GM19025 (cell line): ENCODE results near the gene PER2.
"Not testable (repeated sequence)": the region's sequence is repeated elsewhere in the genome, so short reads cannot be mapped to it uniquely, and the experiment has no call there.

Source experiments
- ATAC-seq: cut with Tn5 transposase; IDR thresholded peaks from one replicate; pipeline ENCODE4 v1.9.1; 2021; ENCODE audit warnings: mild to moderate bottlenecking, low read depth, moderate library complexity; ENCODE audit not compliant: unreplicated experiment

The PER2 gene, protein sequence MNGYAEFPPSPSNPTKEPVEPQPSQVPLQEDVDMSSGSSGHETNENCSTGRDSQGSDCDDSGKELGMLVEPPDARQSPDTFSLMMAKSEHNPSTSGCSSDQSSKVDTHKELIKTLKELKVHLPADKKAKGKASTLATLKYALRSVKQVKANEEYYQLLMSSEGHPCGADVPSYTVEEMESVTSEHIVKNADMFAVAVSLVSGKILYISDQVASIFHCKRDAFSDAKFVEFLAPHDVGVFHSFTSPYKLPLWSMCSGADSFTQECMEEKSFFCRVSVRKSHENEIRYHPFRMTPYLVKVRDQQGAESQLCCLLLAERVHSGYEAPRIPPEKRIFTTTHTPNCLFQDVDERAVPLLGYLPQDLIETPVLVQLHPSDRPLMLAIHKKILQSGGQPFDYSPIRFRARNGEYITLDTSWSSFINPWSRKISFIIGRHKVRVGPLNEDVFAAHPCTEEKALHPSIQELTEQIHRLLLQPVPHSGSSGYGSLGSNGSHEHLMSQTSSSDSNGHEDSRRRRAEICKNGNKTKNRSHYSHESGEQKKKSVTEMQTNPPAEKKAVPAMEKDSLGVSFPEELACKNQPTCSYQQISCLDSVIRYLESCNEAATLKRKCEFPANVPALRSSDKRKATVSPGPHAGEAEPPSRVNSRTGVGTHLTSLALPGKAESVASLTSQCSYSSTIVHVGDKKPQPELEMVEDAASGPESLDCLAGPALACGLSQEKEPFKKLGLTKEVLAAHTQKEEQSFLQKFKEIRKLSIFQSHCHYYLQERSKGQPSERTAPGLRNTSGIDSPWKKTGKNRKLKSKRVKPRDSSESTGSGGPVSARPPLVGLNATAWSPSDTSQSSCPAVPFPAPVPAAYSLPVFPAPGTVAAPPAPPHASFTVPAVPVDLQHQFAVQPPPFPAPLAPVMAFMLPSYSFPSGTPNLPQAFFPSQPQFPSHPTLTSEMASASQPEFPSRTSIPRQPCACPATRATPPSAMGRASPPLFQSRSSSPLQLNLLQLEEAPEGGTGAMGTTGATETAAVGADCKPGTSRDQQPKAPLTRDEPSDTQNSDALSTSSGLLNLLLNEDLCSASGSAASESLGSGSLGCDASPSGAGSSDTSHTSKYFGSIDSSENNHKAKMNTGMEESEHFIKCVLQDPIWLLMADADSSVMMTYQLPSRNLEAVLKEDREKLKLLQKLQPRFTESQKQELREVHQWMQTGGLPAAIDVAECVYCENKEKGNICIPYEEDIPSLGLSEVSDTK (N-terminal part only)

DNA sequence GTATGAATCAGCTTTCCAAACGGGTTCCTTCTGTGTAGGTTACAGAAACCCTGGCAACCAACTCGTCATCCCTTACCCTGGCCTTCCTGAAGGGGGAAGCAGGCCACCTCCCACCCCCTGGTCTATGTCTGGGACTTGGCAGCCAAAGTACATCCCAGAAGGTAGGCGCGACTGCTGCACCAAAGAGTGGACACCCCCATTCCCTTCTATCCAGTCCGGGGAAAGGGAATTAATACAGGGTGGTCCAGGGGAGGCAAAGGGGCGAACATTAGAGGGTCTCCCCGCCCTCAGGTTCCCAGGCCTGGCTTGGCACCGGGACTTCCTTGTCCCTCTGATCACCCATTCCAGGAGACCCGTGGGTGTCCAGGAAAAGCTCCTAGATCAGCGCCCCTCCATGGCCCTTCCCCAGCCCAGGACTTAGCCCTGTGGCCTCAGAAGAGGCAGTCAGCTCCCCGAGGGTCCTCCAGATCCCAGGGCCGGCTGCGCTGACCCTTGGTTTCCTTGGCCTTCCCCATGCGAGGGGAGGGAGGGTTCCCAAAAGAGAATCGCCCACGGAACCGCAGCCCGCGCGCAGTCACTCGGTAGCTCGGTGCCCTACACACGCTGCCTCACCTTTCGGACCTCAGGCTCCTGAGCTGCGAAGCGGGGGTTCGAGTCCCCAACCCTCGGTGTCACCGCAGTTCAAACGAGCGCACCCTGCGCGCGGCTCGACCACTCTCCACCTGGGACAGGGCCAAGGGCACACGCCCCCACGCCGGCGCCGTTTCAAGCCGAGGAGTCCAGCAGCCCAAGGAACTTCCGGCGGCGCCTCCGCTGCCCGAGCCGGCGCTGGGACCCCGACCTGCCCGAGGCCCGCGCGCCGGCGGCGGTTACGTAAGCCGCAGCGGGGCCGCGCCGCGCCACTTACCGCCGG, at the start of gene PER2:
TSS of gene PER2 (minus strand) at position 874 of the 913 bp plus-strand sequence. CDS start 10,674 bp downstream, outside the sequence.
- ATAC-seq = peak; percentile 34

DNA sequence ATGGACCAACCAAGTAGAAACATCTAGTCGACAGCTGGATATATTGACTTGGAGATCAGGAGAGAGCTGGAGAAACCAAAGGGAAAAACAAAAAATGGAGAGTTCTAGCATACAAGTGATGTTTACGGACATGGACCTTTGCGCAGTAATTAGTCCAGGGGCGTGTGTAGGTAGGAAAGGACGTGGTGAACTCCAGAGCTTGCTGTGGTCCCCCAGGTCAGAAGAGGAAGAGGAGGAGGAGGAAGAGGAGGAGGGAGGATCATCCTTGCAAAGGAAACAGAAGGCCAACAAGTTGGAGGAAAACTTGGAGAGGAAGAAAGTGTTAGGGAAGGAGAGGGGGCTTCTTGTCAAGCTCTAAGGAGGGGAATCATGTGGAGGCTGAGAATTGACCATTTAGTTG, 49.4 kb upstream of the PER2 start:
- no peak for ATAC-seq

GRCh38 chr2:238336793-238337444, 48.5 kb upstream of the PER2 start:
- ATAC-seq = no peak

DNA sequence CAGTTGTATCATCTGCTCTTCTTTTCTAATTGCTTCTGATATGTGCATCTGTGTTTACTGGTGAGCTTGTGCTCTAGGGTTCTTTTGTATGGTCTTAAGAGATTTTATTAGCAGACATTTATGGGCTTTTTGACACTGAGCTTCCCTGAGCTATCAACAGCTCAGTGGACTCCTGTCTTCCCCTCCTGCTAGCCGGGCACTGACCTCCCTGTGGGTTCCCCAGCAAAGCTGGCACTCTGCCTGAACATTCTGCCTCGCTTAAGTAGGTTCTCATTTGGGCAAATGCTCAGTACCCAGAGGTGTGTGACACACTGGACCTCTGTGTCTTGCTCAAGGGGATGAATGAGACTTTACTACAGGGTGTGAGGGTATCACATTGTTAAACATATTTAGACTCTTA, 47.7 kb upstream of the PER2 start:
- no peak for ATAC-seq

DNA sequence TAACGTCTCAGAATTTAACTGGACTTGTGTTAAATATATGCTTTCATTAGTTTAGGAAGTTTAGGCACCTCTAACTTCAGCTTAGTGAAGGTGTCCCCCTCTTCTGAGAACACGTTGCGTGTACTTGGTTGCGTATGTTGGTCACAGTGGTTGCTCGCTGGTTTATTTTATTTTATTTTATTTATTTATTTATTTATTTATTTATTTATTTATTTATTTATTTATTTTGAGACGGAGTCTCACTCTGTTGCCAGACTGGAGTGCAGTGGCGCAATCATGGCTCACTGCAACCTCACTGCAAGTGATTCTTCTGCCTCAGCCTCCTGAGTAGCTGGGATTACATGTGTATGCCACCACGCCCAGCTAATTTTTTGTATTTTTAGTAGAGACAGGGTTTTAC, 47.2 kb upstream of the PER2 start:
- not testable (repeated sequence) for ATAC-seq

DNA sequence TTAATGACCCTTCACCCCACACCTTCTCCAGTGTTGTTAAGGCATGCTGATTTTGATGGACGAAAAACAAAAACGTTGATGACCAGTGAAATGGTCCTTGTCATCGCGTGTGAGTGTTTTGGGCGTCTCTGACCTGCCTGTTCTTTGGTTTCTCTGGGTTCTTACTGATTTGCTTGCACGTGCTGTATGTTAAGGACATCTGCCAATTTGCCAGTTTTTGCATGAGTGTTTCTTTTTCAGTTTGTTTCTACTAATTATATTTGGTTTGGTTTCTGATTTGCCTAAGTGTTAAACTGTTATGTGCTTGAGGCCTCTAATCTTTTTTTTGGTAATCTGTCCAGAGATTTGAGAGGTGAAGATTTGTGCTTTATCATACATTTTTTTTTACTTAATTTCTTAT, 46.5 kb upstream of the PER2 start:
- no peak for ATAC-seq

GRCh38 chr2:238331916-238332315, 43.5 kb upstream of the PER2 start:
- no peak for ATAC-seq

GRCh38 chr2:238330391-238330790, 42.0 kb upstream of the PER2 start:
- ATAC-seq = no peak

- no peak for ATAC-seq
Observed at GRCh38 chr2:238327751-238328150, 39.3 kb upstream of the PER2 start.

GRCh38 chr2:238326801-238327365, 38.5 kb upstream of the PER2 start:
- ATAC-seq = no peak

DNA sequence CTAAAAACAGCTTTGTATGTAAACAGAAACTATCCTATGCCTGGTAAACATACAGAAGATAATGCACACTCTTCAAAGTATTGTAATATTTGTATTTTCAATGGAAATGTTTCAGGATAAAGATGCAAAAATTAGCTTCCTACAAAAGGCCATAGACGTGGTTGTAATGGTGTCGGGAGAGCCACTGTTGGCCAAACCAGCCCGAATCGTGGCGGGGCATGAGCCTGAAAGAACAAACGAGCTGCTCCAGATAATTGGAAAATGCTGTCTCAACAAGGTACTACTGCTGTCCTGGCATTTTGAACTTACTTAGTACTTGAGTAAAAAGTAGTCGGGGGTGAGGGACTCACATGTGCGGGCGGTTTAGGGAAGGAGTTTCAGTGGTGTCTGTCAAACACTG, 37.3 kb upstream of the PER2 start:
- ATAC-seq = no peak

DNA sequence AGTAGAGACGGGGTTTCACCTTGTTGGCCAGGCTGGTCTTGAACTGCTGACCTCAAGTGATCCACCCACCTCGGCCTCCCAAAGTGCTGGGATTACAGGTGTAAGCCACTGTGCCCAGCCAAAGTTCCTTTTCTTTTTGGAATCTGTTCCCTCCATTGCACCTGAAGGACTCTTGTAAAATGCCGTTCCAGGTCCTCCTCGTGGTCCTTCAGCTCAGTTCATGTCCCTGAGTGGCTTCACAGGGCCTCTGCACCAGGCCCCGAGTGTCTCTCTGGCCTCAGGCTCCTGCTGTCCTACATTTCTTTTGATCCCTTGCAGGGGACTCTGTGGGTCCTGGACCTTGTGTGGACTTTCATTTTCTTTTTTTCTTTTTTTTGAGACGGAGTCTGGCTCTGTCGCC, 35.8 kb upstream of the PER2 start:
- ATAC-seq = not testable (repeated sequence)

DNA sequence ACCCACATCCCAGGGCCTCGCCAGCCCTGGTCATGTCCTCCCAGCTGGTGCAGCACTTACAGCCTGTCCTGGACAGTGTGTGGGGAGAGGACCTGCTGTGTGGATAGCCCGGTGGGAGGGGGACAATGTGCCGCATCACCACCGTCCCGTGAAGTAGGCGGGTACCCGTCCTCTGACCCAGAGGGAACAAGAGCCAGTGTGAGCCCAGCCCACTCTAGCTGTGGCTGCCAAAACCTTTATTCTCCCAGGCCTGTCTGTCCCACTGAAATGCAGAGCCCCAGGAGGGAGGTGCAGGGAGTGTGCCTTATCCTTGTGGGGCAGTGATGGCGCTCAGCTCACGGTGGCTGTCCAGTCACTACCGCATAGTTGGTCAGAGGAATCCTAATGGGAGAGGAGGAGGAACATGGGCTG, 33.6 kb upstream of the PER2 start:
- no peak for ATAC-seq

DNA sequence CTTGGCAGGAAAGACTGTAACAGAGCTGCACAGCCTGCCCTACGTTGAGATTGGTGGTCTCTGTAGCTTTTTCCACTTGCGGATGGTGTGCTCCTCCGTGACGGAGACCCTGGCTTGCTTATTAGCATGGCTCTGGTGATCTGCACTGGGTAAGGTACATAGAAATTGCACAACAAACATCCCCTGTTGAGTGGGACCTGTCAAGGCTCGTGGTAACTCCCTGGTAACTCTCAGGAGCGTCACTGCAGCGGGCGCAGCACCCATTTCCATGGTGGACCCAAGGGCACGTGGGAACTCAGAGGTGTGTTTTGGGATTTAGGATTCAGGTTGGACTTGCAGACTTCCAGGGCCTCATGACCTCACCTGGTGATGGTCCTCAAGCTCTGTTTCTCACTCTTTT, 33.1 kb upstream of the PER2 start:
- ATAC-seq = no peak

DNA sequence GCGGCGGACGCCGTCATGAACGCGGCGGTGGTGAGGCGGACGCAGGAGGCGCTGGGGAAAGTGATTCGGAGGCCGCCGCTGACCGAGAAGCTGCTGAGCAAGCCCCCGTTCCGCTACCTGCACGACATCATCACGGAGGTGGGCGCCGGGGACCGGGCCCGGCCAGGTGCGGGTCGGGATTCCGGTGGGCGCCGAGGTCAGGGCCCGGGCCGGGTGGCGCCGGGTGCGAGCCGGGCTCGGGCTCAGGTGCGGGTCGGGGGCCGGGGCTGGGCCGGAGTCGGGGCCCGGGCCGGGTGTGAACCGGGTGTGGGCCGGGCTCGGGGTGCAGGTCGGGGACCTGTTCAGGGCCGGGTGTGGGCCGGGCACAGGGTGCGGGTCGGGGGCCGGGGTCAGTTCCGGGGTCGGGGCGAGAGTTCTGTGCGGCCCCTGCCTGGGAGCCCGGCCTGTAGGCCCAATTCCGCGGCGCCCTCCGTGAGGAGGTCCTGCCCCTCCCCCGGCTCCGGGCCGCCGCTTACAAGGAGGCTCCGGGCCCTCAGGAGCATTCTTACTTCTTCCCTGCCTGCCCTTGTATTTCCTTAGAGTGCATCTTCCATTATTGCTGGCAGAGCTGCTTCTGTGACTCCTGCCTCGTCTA, 32.4 kb upstream of the PER2 start:
- peak; percentile 20 for ATAC-seq

- ATAC-seq = peak; percentile 97
Observed at GRCh38 chr2:238320246-238320647, 31.8 kb upstream of the PER2 start, which contains the start of gene TRAF3IP1. Gene TRAF3IP1 (plus strand): TSS chr2:238320518. CDS start chr2:238320663, 145 bp downstream.

- ATAC-seq = no peak
Observed at GRCh38 chr2:238315031-238315595, 26.7 kb upstream of the PER2 start.

DNA sequence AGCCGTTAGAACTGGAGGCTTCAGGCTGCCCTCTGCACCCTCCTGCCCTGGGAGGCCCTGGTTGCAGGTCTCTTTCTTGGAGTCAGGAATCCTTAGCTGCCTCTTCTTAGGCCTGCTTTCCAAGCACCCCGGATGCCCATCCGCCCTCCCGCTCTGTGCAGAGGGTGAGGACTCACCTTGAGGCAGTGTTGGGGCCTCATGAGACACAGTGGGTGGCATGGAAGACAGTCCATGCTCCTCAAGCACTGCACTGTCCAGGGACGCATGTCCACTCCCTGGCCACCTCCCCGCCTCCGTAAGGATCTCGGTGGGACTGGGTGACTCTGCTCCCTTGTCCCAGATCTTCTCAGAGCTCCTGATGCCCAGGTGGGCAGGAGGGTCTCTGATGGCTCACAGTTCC, 26.2 kb upstream of the PER2 start:
- no peak for ATAC-seq
